Calu3 (cell line): ENCODE results near the gene NUDT19. TPM values are rescaled to one million over a fixed set of nuclear protein-coding genes. Genes with fewer than 3 reads are reported as not detected.
"Not testable (repeated sequence)": the region's sequence is repeated elsewhere in the genome, so short reads cannot be mapped to it uniquely, and the experiment has no call there.

ENCODE experiments used
- BruUV-seq: library from RNA; stranded (reverse); fragments of 400-500 nt; replicated peaks from 2 replicates; lab custom pipeline; 2021; lab: Mats Ljungman, UMichigan
- CTCF ChIA-PET: fragments of 300-600 bp; sonication (Branson Sonifier 250); formaldehyde crosslinking; loops from one replicate; lab custom pipeline; 2022; ENCODE audit warnings: antibody characterized with exemption; lab: Charles Lee
- DNase-seq: peaks from one replicate; pipeline ENCODE4 v3.0.0; 2022
- H3K27ac Mint-ChIP-seq: one replicate; pipeline ENCODE4 v1.8.0; 2022; ENCODE audit warnings: mixed read lengths; ENCODE audit not compliant: unreplicated experiment
- H3K27me3 Mint-ChIP-seq: one replicate; pipeline ENCODE4 v1.8.0; 2022; ENCODE audit warnings: mixed read lengths; ENCODE audit not compliant: unreplicated experiment
- H3K36me3 Mint-ChIP-seq: one replicate; pipeline ENCODE4 v1.8.0; 2022; ENCODE audit warnings: mild to moderate bottlenecking, moderate library complexity, mixed read lengths; ENCODE audit not compliant: insufficient read depth, unreplicated experiment
- H3K4me1 Mint-ChIP-seq: one replicate; pipeline ENCODE4 v1.8.0; 2022; ENCODE audit warnings: mild to moderate bottlenecking, low read depth, mixed read lengths; ENCODE audit not compliant: unreplicated experiment
- H3K4me3 Mint-ChIP-seq: one replicate; pipeline ENCODE4 v1.8.0; 2022; ENCODE audit warnings: mild to moderate bottlenecking, low read depth, moderate library complexity, mixed read lengths; ENCODE audit not compliant: unreplicated experiment
- H3K9me3 Mint-ChIP-seq: one replicate; pipeline ENCODE4 v1.8.0; 2022; ENCODE audit warnings: low read depth, mixed read lengths; ENCODE audit not compliant: unreplicated experiment
- CTCF ChIP-seq: fragments of 200-600 bp; IDR thresholded peaks from one replicate; pipeline ENCODE4 v1.8.0; 2022; ENCODE audit warnings: antibody characterized with exemption; ENCODE audit not compliant: unreplicated experiment
- intact Hi-C: fragments of 100-400 bp; cut with micrococcal nuclease; formaldehyde crosslinking; loops from one replicate; pipeline ENCODE4 v1.10.0; 2022; ENCODE audit not compliant: unreplicated experiment
- total RNA-seq: library from RNA; stranded (reverse); gene quantifications from 2 replicates; pipeline ENCODE4 v1.2.3, GENCODE V29; 2022

NUDT19 gene
- total RNA-seq, 1 experiment from 2014 or later: 21.1 TPM

- DNase-seq: no peak
Measured at GRCh38 chr19:32653599-32653915, 38.1 kb upstream of the NUDT19 start.

GRCh38 chr19:32656379-32656778, 35.2 kb upstream of the NUDT19 start:
- Mint-ChIP-seq H3K36me3 (peaks cover 31% of the 10 kb centered on the region), H3K4me1 (peaks cover 17% of the 10 kb centered on the region)
- H3K9me3 Mint-ChIP-seq, DNase-seq, H3K4me3 Mint-ChIP-seq, H3K27me3 Mint-ChIP-seq, H3K27ac Mint-ChIP-seq, CTCF ChIA-PET, intact Hi-C loops: not testable (repeated sequence)
- BruUV-seq: TSS peak; percentile 9

More at GRCh38 chr19:32653599-32653915, 38.1 kb upstream of the NUDT19 start:
- Mint-ChIP-seq H3K9me3 (no peaks in the 10 kb centered on the region), H3K4me1 (peaks cover 17% of the 10 kb centered on the region), H3K27ac (no peak overlapping the region), H3K36me3 (peaks cover 33% of the 10 kb centered on the region), H3K4me3 (peak overlapping the region; percentile 23), H3K27me3 (no peaks in the 10 kb centered on the region)
- CTCF ChIA-PET: no interaction called here
- TF ChIP-seq CTCF: no peak
- BruUV-seq: no TSS peak
- intact Hi-C loops: no loop called here

GRCh38 chr19:32658075-32658474, 33.5 kb upstream of the NUDT19 start:
- Mint-ChIP-seq H3K27me3 (no peaks in the 10 kb centered on the region), H3K4me1 (peaks cover 14% of the 10 kb centered on the region), H3K4me3 (no peak overlapping the region), H3K36me3 (peaks cover 26% of the 10 kb centered on the region), H3K27ac (no peak overlapping the region), H3K9me3 (no peaks in the 10 kb centered on the region)
- TF ChIP-seq CTCF: no peak
- intact Hi-C loops: no loop called here
- CTCF ChIA-PET: no interaction called here
- DNase-seq: no peak
- no TSS peak for BruUV-seq

GRCh38 chr19:32658527-32658926, 33.1 kb upstream of the NUDT19 start:
- BruUV-seq: no TSS peak
- CTCF ChIA-PET: no interaction called here
- Mint-ChIP-seq H3K4me1 (peaks cover 10% of the 10 kb centered on the region), H3K27me3 (no peaks in the 10 kb centered on the region), H3K9me3 (no peaks in the 10 kb centered on the region), H3K4me3 (no peak overlapping the region), H3K36me3 (peaks cover 26% of the 10 kb centered on the region), H3K27ac (no peak overlapping the region)
- TF ChIP-seq CTCF: no peak
- intact Hi-C loops: no loop called here
- no peak for DNase-seq

- no peak for DNase-seq
Measured at GRCh38 chr19:32661318-32661717, 30.3 kb upstream of the NUDT19 start.

More at GRCh38 chr19:32661318-32661717, 30.3 kb upstream of the NUDT19 start:
- intact Hi-C loops: no loop called here
- H3K36me3 Mint-ChIP-seq: peaks cover 28% of the 10 kb centered on the region
- no TSS peak for BruUV-seq
- H3K4me3 Mint-ChIP-seq: no peak overlapping the region
- H3K27ac Mint-ChIP-seq: no peak overlapping the region
- H3K4me1 Mint-ChIP-seq: no peaks in the 10 kb centered on the region
- no peaks in the 10 kb centered on the region for H3K27me3 Mint-ChIP-seq
- no peaks in the 10 kb centered on the region for H3K9me3 Mint-ChIP-seq
- CTCF ChIA-PET: no interaction called here
- TF ChIP-seq CTCF: no peak
